ENCODE results near the gene PEAK3.

PEAK3 gene

GRCh38 chr19:2323707-2324106, 41.7 kb upstream of the PEAK3 start:
- TF ChIP-seq, protein P1, sequence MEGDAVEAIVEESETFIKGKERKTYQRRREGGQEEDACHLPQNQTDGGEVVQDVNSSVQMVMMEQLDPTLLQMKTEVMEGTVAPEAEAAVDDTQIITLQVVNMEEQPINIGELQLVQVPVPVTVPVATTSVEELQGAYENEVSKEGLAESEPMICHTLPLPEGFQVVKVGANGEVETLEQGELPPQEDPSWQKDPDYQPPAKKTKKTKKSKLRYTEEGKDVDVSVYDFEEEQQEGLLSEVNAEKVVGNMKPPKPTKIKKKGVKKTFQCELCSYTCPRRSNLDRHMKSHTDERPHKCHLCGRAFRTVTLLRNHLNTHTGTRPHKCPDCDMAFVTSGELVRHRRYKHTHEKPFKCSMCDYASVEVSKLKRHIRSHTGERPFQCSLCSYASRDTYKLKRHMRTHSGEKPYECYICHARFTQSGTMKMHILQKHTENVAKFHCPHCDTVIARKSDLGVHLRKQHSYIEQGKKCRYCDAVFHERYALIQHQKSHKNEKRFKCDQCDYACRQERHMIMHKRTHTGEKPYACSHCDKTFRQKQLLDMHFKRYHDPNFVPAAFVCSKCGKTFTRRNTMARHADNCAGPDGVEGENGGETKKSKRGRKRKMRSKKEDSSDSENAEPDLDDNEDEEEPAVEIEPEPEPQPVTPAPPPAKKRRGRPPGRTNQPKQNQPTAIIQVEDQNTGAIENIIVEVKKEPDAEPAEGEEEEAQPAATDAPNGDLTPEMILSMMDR (IDR thresholded peaks at IDR 0.05; ENCODE audit: insufficient read depth, low read length, missing control alignments) = no peak
- POLR2A ChIA-PET = no interaction called here

GRCh38 chr19:2321565-2322283, 39.7 kb upstream of the PEAK3 start:
- POLR2A ChIA-PET = no interaction called here
- TF ChIP-seq, protein P1 (IDR thresholded peaks at IDR 0.05; ENCODE audit: insufficient read depth, low read length, missing control alignments) = no peak
- no peak overlapping the region for H3K4me3 ChIP-seq (ENCODE audit: low read depth, low read length)
- no peak for DNase-seq (ENCODE audit: low read depth, low spot score)
- CTCF ChIA-PET = interaction anchor here (0.6 to 1.4 kb wide), 4 partner anchors 72 to 315 kb away, joined by 3 to 4 read pairs (median 3); partner anchors contain the start of gene PLEKHJ1

More at GRCh38 chr19:2323707-2324106, 41.7 kb upstream of the PEAK3 start:
- H3K4me3 ChIP-seq (ENCODE audit: low read depth, low read length) = no peak overlapping the region
- DNase-seq (ENCODE audit: low read depth, low spot score) = no peak
- CTCF ChIA-PET = interaction anchor here (2.3 kb wide), 1 partner anchor 8 kb away, joined by 13 read pairs; no protein-coding TSS in a partner anchor

GRCh38 chr19:2320939-2321338, 39.0 kb upstream of the PEAK3 start:
- H3K4me3 ChIP-seq (ENCODE audit: low read depth, low read length) = no peak overlapping the region
- no peak for DNase-seq (ENCODE audit: low read depth, low spot score)
- CTCF ChIA-PET = interaction anchor here (1.0 kb wide), 1 partner anchor 85 kb away, joined by 4 read pairs; the partner anchor contains the start of gene PLEKHJ1
- TF ChIP-seq, protein P1 (IDR thresholded peaks at IDR 0.05; ENCODE audit: insufficient read depth, low read length, missing control alignments) = no peak
- POLR2A ChIA-PET = no interaction called here

- no peak for DNase-seq (ENCODE audit: low read depth, low spot score)
- POLR2A ChIA-PET = no interaction called here
- H3K4me3 ChIP-seq (ENCODE audit: low read depth, low read length) = no peak overlapping the region
- TF ChIP-seq, protein P1 (IDR thresholded peaks at IDR 0.05; ENCODE audit: insufficient read depth, low read length, missing control alignments) = no peak
- CTCF ChIA-PET = interaction anchor here (1.6 to 2.1 kb wide), 2 partner anchors 84 to 164 kb away, joined by 4 to 5 read pairs; partner anchors contain the start of gene PLEKHJ1
Measured at GRCh38 chr19:2320049-2320448, 38.1 kb upstream of the PEAK3 start.

- no peak overlapping the region for H3K4me3 ChIP-seq (ENCODE audit: low read depth, low read length)
- ChIA-PET POLR2A (no interaction called here), CTCF (interaction anchor here (0.7 to 2.1 kb wide), 3 partner anchors 84 to 163 kb away, joined by 3 to 5 read pairs (median 4); partner anchors contain the start of gene PLEKHJ1)
- TF ChIP-seq, protein P1 (IDR thresholded peaks at IDR 0.05; ENCODE audit: insufficient read depth, low read length, missing control alignments) = no peak
- no peak for DNase-seq (ENCODE audit: low read depth, low spot score)
Measured at GRCh38 chr19:2319551-2319950, 37.6 kb upstream of the PEAK3 start.

GRCh38 chr19:2318923-2319322, 36.9 kb upstream of the PEAK3 start:
- TF ChIP-seq, protein P1 (IDR thresholded peaks at IDR 0.05; ENCODE audit: insufficient read depth, low read length, missing control alignments) = no peak
- no peak for DNase-seq (ENCODE audit: low read depth, low spot score)
- ChIA-PET POLR2A (interaction anchor here (0.6 kb wide), 1 partner anchor 9 kb away, joined by 3 read pairs; the partner anchor contains the start of genes LSM7 and SPPL2B), CTCF (interaction anchor here (0.7 to 2.1 kb wide), 4 partner anchors 9 to 163 kb away, joined by 3 to 8 read pairs (median 4); partner anchors contain the start of genes LSM7 and PLEKHJ1)
- H3K4me3 ChIP-seq (ENCODE audit: low read depth, low read length) = no peak overlapping the region
